ENCODE results near the gene CLECL1. TPM values are rescaled to one million over a fixed set of nuclear protein-coding genes. Genes with fewer than 3 reads are reported as not detected.

Gene CLECL1
- total RNA-seq, 1 donor from 2014 or later: not detected

GRCh38 chr12:9724023-9724422 is 8.9 kb downstream of the CLECL1 start:
- no peak overlapping the region for H3K4me3 Mint-ChIP-seq (ENCODE audit: unreplicated experiment)
- H3K36me3 ChIP-seq (ENCODE audit: insufficient read depth, low read length): no peaks in the 10 kb centered on the region
- no peak overlapping the region for H3K4me3 ChIP-seq (ENCODE audit: insufficient read depth, low read depth, low read length)
- no peak overlapping the region for H3K4me2 ChIP-seq (ENCODE audit: low read length)
- no peak overlapping the region for H3K9ac ChIP-seq (ENCODE audit: low read length)
- H3K9me3 Mint-ChIP-seq (ENCODE audit: unreplicated experiment): no peaks in the 10 kb centered on the region
- H4K20me1 ChIP-seq (ENCODE audit: insufficient read depth, low read length): no peaks in the 10 kb centered on the region
- H3K27ac ChIP-seq (ENCODE audit: low read depth, low read length): no peak overlapping the region
- no peaks in the 10 kb centered on the region for H3K79me2 ChIP-seq (ENCODE audit: insufficient read depth, low read length)
- no peak overlapping the region for H2AFZ ChIP-seq (ENCODE audit: low read depth, low read length)
- H3K27me3 Mint-ChIP-seq (ENCODE audit: low read depth, unreplicated experiment): no peaks in the 10 kb centered on the region
- H3K4me1 ChIP-seq (ENCODE audit: insufficient read depth, low read length): no peaks in the 10 kb centered on the region
- H3K9me3 ChIP-seq (ENCODE audit: insufficient read depth, low read depth, low read length): no peaks in the 10 kb centered on the region
- no peak for TF ChIP-seq EZH2 (IDR thresholded peaks at IDR 0.05; ENCODE audit: insufficient read depth, low read length)
- no peaks in the 10 kb centered on the region for H3K27me3 ChIP-seq (ENCODE audit: insufficient read depth, low read length)
- DNase-seq (ENCODE audit: low read depth) (no peak), FAIRE-seq (no peak)
- no peaks in the 10 kb centered on the region for H3K36me3 Mint-ChIP-seq (ENCODE audit: low read depth, unreplicated experiment)
- H3K27ac Mint-ChIP-seq (ENCODE audit: unreplicated experiment): no peak overlapping the region
- H3K4me1 Mint-ChIP-seq (ENCODE audit: low read depth, unreplicated experiment): no peaks in the 10 kb centered on the region

DNA sequence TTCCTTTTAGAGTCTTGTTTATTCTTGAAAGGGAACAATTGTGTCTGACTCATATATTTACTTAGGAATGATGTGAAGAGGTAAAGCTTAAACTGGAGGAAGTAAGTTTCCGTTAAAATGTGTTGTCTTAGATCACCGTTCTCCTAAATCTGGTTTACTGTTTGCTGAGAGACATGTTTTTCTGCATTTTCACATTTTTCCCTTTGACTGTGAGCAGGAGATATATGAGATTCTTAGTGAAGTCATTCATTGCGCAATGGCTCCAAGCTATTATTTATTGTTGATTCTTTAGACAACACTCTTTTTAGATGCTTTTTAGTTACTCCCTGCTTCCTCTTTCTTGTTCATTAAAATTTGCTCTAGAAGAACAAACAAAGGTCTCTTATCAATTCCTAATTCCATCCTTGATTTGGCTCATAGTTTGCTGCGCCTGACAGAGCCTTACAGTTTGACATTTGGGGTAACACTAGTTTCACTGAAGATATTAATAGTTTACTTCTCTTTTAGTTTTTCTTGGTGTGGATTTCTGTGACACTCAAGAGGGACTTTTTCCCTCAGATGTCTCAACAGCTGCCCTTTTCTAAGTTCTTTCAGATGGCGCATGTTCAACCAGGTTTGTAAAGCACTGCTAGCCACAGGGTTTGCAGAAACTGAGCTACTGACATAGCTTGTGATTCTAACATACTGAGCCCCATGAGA is 11.4 kb downstream of the CLECL1 start:
- H3K27me3 ChIP-seq (ENCODE audit: insufficient read depth, low read length): no peaks in the 10 kb centered on the region

DNA sequence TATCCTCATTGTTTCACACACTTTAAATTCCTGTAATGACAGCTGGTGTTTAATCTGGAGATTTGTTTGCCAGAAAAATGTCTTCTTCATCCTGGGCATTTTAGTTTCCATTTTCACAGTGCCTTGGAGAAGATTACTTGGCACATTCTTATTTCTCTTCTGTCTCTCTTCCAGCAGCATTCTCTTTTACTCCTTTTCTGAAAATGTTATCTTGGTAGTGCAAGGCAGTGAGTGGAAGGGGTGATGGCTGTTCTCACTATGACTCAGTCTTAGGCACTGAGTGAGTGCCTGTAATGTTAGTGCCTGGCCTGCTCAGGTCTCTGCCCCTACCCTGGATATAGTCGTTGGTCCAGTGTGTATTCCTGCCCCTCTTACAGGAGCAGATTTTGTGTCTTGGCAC is 13.1 kb downstream of the CLECL1 start:
- TF ChIP-seq, protein P1, sequence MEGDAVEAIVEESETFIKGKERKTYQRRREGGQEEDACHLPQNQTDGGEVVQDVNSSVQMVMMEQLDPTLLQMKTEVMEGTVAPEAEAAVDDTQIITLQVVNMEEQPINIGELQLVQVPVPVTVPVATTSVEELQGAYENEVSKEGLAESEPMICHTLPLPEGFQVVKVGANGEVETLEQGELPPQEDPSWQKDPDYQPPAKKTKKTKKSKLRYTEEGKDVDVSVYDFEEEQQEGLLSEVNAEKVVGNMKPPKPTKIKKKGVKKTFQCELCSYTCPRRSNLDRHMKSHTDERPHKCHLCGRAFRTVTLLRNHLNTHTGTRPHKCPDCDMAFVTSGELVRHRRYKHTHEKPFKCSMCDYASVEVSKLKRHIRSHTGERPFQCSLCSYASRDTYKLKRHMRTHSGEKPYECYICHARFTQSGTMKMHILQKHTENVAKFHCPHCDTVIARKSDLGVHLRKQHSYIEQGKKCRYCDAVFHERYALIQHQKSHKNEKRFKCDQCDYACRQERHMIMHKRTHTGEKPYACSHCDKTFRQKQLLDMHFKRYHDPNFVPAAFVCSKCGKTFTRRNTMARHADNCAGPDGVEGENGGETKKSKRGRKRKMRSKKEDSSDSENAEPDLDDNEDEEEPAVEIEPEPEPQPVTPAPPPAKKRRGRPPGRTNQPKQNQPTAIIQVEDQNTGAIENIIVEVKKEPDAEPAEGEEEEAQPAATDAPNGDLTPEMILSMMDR (IDR thresholded peaks at IDR 0.05; ENCODE audit: insufficient read depth, low read depth, low read length): no peak
- no peak for TF ChIP-seq EZH2 (IDR thresholded peaks at IDR 0.05; ENCODE audit: insufficient read depth, low read length)
- Histone ChIP-seq H4K20me1 (ENCODE audit: insufficient read depth, low read length) (no peaks in the 10 kb centered on the region), H3K4me1 (ENCODE audit: insufficient read depth, low read length) (no peaks in the 10 kb centered on the region), H3K36me3 (ENCODE audit: insufficient read depth, low read length) (no peaks in the 10 kb centered on the region), H3K27ac (ENCODE audit: low read depth, low read length) (no peak overlapping the region), H3K4me3 (ENCODE audit: insufficient read depth, low read depth, low read length) (no peak overlapping the region), H3K9me3 (ENCODE audit: insufficient read depth, low read depth, low read length) (no peaks in the 10 kb centered on the region), H3K27me3 (ENCODE audit: insufficient read depth, low read length) (no peaks in the 10 kb centered on the region), H3K79me2 (ENCODE audit: insufficient read depth, low read length) (no peaks in the 10 kb centered on the region), H2AFZ (ENCODE audit: low read depth, low read length) (no peak overlapping the region), H3K9ac (ENCODE audit: low read length) (no peak overlapping the region), H3K4me2 (ENCODE audit: low read length) (no peak overlapping the region)
- Mint-ChIP-seq H3K36me3 (ENCODE audit: low read depth, unreplicated experiment) (no peaks in the 10 kb centered on the region), H3K27ac (ENCODE audit: unreplicated experiment) (no peak overlapping the region), H3K27me3 (ENCODE audit: low read depth, unreplicated experiment) (peaks cover 2% of the 10 kb centered on the region), H3K4me3 (ENCODE audit: unreplicated experiment) (no peak overlapping the region), H3K9me3 (ENCODE audit: unreplicated experiment) (peaks cover 4% of the 10 kb centered on the region), H3K4me1 (ENCODE audit: low read depth, unreplicated experiment) (no peaks in the 10 kb centered on the region)
- FAIRE-seq: no peak
- no peak for DNase-seq (ENCODE audit: low read depth)

More for the DNA sequence above, 11.4 kb downstream of the CLECL1 start:
- H3K27me3 Mint-ChIP-seq (ENCODE audit: low read depth, unreplicated experiment): no peaks in the 10 kb centered on the region
- DNase-seq (ENCODE audit: low read depth): no peak
- no peak overlapping the region for H3K9ac ChIP-seq (ENCODE audit: low read length)
- H3K36me3 Mint-ChIP-seq (ENCODE audit: low read depth, unreplicated experiment): no peaks in the 10 kb centered on the region
- TF ChIP-seq EZH2 (IDR thresholded peaks at IDR 0.05; ENCODE audit: insufficient read depth, low read length): no peak
- TF ChIP-seq, protein P1 (IDR thresholded peaks at IDR 0.05; ENCODE audit: insufficient read depth, low read depth, low read length): no peak
- FAIRE-seq: no peak
- H3K4me1 ChIP-seq (ENCODE audit: insufficient read depth, low read length): no peaks in the 10 kb centered on the region
- H3K4me1 Mint-ChIP-seq (ENCODE audit: low read depth, unreplicated experiment): no peaks in the 10 kb centered on the region
- no peak overlapping the region for H2AFZ ChIP-seq (ENCODE audit: low read depth, low read length)
- H3K4me3 ChIP-seq (ENCODE audit: insufficient read depth, low read depth, low read length): no peak overlapping the region
- H3K27ac ChIP-seq (ENCODE audit: low read depth, low read length): no peak overlapping the region
- H3K9me3 Mint-ChIP-seq (ENCODE audit: unreplicated experiment): peaks cover 4% of the 10 kb centered on the region
- no peaks in the 10 kb centered on the region for H3K9me3 ChIP-seq (ENCODE audit: insufficient read depth, low read depth, low read length)
- no peaks in the 10 kb centered on the region for H3K79me2 ChIP-seq (ENCODE audit: insufficient read depth, low read length)
- no peak overlapping the region for H3K27ac Mint-ChIP-seq (ENCODE audit: unreplicated experiment)
- H3K36me3 ChIP-seq (ENCODE audit: insufficient read depth, low read length): no peaks in the 10 kb centered on the region
- H4K20me1 ChIP-seq (ENCODE audit: insufficient read depth, low read length): no peaks in the 10 kb centered on the region
- H3K4me3 Mint-ChIP-seq (ENCODE audit: unreplicated experiment): no peak overlapping the region
- H3K4me2 ChIP-seq (ENCODE audit: low read length): no peak overlapping the region

All from astrocyte (in vitro differentiated cells and primary cell).